KMS-11 (cell line): ENCODE data around the gene FOXP4.

Experiments used
- H2AFZ ChIP-seq: fragments of 200-600 bp; sonication (generic); 2 replicates; pipeline ENCODE4 v1.6.1; 2016; ENCODE audit warnings: antibody characterized with exemption, mixed run types, low read depth
- H3K27ac ChIP-seq: fragments of 200-600 bp; sonication (generic); 2 replicates; pipeline ENCODE4 v1.6.1; 2016; ENCODE audit warnings: mild to moderate bottlenecking, mixed run types
- H3K27me3 ChIP-seq: fragments of 200-600 bp; sonication (generic); 2 replicates; pipeline ENCODE4 v1.6.1; 2017; ENCODE audit warnings: mild to moderate bottlenecking, low read depth, mixed run types, moderate library complexity; ENCODE audit not compliant: insufficient read depth
- H3K36me3 ChIP-seq: fragments of 200-600 bp; sonication (generic); 2 replicates; pipeline ENCODE4 v1.6.1; 2017; ENCODE audit warnings: mild to moderate bottlenecking, mixed run types; ENCODE audit not compliant: insufficient read depth
- H3K4me1 ChIP-seq: fragments of 200-600 bp; sonication (generic); 2 replicates; pipeline ENCODE4 v1.6.1; 2016; ENCODE audit warnings: mild to moderate bottlenecking, low read depth, mixed run types; ENCODE audit not compliant: poor library complexity, severe bottlenecking
- H3K4me2 ChIP-seq: fragments of 200-600 bp; sonication (generic); 2 replicates; pipeline ENCODE4 v1.7.0; 2016; ENCODE audit warnings: mild to moderate bottlenecking, mixed run types
- H3K4me3 ChIP-seq: fragments of 200-600 bp; sonication (generic); IDR thresholded peaks from 2 replicates; pipeline ENCODE4 v1.6.1; 2017; ENCODE audit warnings: low read depth, low read length, mixed read lengths; ENCODE audit not compliant: insufficient read depth
- H3K79me2 ChIP-seq: fragments of 200-600 bp; sonication (generic); 2 replicates; pipeline ENCODE4 v1.6.1; 2016; ENCODE audit warnings: low read depth, mixed run types; ENCODE audit not compliant: insufficient read depth
- H3K9ac ChIP-seq: fragments of 200-600 bp; sonication (generic); 2 replicates; pipeline ENCODE4 v1.6.1; 2016; ENCODE audit warnings: mild to moderate bottlenecking, mixed run types
- H4K20me1 ChIP-seq: fragments of 200-600 bp; sonication (generic); 2 replicates; pipeline ENCODE4 v1.6.1; 2016; ENCODE audit warnings: mild to moderate bottlenecking, mixed run types; ENCODE audit not compliant: insufficient read depth
- CTCF ChIP-seq: fragments of 200-600 bp; sonication (generic); conservative IDR thresholded peaks from 2 replicates; pipeline ENCODE4 v1.6.1; 2017; ENCODE audit warnings: low read depth, mild to moderate bottlenecking, antibody characterized with exemption, low read length, moderate library complexity, mixed read lengths

Gene FOXP4

GRCh38 chr6:41559655-41560427 lies 13.7 kb downstream of the FOXP4 start:
- H3K9ac ChIP-seq: no peak overlapping the region
- TF ChIP-seq CTCF: no peak
- no peaks in the 10 kb centered on the region for H3K36me3 ChIP-seq
- H3K4me3 ChIP-seq: no peak overlapping the region
- H3K27me3 ChIP-seq: no peaks in the 10 kb centered on the region
- no peaks in the 10 kb centered on the region for H3K4me1 ChIP-seq
- H2AFZ ChIP-seq: no peak overlapping the region
- no peak overlapping the region for H3K4me2 ChIP-seq
- no peaks in the 10 kb centered on the region for H4K20me1 ChIP-seq
- H3K27ac ChIP-seq: no peak overlapping the region
- H3K79me2 ChIP-seq: no peaks in the 10 kb centered on the region

GRCh38 chr6:41560431-41561192 lies 14.4 kb downstream of the FOXP4 start:
- no peaks in the 10 kb centered on the region for H3K79me2 ChIP-seq
- no peaks in the 10 kb centered on the region for H3K4me1 ChIP-seq
- no peak overlapping the region for H3K27ac ChIP-seq
- no peak overlapping the region for H3K9ac ChIP-seq
- no peak for TF ChIP-seq CTCF
- H4K20me1 ChIP-seq: no peaks in the 10 kb centered on the region
- H2AFZ ChIP-seq: no peak overlapping the region
- no peak overlapping the region for H3K4me2 ChIP-seq
- H3K36me3 ChIP-seq: no peaks in the 10 kb centered on the region
- H3K27me3 ChIP-seq: no peaks in the 10 kb centered on the region
- no peak overlapping the region for H3K4me3 ChIP-seq

- Histone ChIP-seq H3K4me1 (no peaks in the 10 kb centered on the region), H2AFZ (no peak overlapping the region), H3K4me2 (no peak overlapping the region), H3K4me3 (no peak overlapping the region), H3K9ac (no peak overlapping the region), H3K27ac (no peak overlapping the region), H4K20me1 (no peaks in the 10 kb centered on the region), H3K27me3 (no peaks in the 10 kb centered on the region), H3K79me2 (no peaks in the 10 kb centered on the region), H3K36me3 (no peaks in the 10 kb centered on the region)
- no peak for TF ChIP-seq CTCF
These were observed 15.2 kb downstream of the FOXP4 start for GRCh38 chr6:41561416-41561815.

- no peak overlapping the region for H3K4me2 ChIP-seq
- no peaks in the 10 kb centered on the region for H4K20me1 ChIP-seq
- TF ChIP-seq CTCF: no peak
- no peaks in the 10 kb centered on the region for H3K27me3 ChIP-seq
- no peaks in the 10 kb centered on the region for H3K4me1 ChIP-seq
- H3K79me2 ChIP-seq: no peaks in the 10 kb centered on the region
- no peak overlapping the region for H3K9ac ChIP-seq
- no peak overlapping the region for H3K4me3 ChIP-seq
- H2AFZ ChIP-seq: no peak overlapping the region
- H3K36me3 ChIP-seq: no peaks in the 10 kb centered on the region
- no peak overlapping the region for H3K27ac ChIP-seq
These were observed 16.0 kb downstream of the FOXP4 start for GRCh38 chr6:41561931-41562911.
